KMS-11 (cell line): ENCODE data around the gene SEMA5A.

Experiments used
- H2AFZ ChIP-seq: fragments of 200-600 bp; sonication (generic); 2 replicates; pipeline ENCODE4 v1.6.1; 2016; ENCODE audit warnings: antibody characterized with exemption, mixed run types, low read depth
- H3K27ac ChIP-seq: fragments of 200-600 bp; sonication (generic); 2 replicates; pipeline ENCODE4 v1.6.1; 2016; ENCODE audit warnings: mild to moderate bottlenecking, mixed run types
- H3K27me3 ChIP-seq: fragments of 200-600 bp; sonication (generic); 2 replicates; pipeline ENCODE4 v1.6.1; 2017; ENCODE audit warnings: mild to moderate bottlenecking, low read depth, mixed run types, moderate library complexity; ENCODE audit not compliant: insufficient read depth
- H3K36me3 ChIP-seq: fragments of 200-600 bp; sonication (generic); 2 replicates; pipeline ENCODE4 v1.6.1; 2017; ENCODE audit warnings: mild to moderate bottlenecking, mixed run types; ENCODE audit not compliant: insufficient read depth
- H3K4me1 ChIP-seq: fragments of 200-600 bp; sonication (generic); 2 replicates; pipeline ENCODE4 v1.6.1; 2016; ENCODE audit warnings: mild to moderate bottlenecking, low read depth, mixed run types; ENCODE audit not compliant: poor library complexity, severe bottlenecking
- H3K4me2 ChIP-seq: fragments of 200-600 bp; sonication (generic); 2 replicates; pipeline ENCODE4 v1.7.0; 2016; ENCODE audit warnings: mild to moderate bottlenecking, mixed run types
- H3K4me3 ChIP-seq: fragments of 200-600 bp; sonication (generic); IDR thresholded peaks from 2 replicates; pipeline ENCODE4 v1.6.1; 2017; ENCODE audit warnings: low read depth, low read length, mixed read lengths; ENCODE audit not compliant: insufficient read depth
- H3K79me2 ChIP-seq: fragments of 200-600 bp; sonication (generic); 2 replicates; pipeline ENCODE4 v1.6.1; 2016; ENCODE audit warnings: low read depth, mixed run types; ENCODE audit not compliant: insufficient read depth
- H3K9ac ChIP-seq: fragments of 200-600 bp; sonication (generic); 2 replicates; pipeline ENCODE4 v1.6.1; 2016; ENCODE audit warnings: mild to moderate bottlenecking, mixed run types
- H4K20me1 ChIP-seq: fragments of 200-600 bp; sonication (generic); 2 replicates; pipeline ENCODE4 v1.6.1; 2016; ENCODE audit warnings: mild to moderate bottlenecking, mixed run types; ENCODE audit not compliant: insufficient read depth
- TF ChIP-seq, protein P1 (sequence below): fragments of 200-600 bp; sonication (generic); conservative IDR thresholded peaks from 2 replicates; pipeline ENCODE4 v1.6.1; 2017; ENCODE audit warnings: low read depth, mild to moderate bottlenecking, antibody characterized with exemption, low read length, moderate library complexity, mixed read lengths

The SEMA5A gene

DNA sequence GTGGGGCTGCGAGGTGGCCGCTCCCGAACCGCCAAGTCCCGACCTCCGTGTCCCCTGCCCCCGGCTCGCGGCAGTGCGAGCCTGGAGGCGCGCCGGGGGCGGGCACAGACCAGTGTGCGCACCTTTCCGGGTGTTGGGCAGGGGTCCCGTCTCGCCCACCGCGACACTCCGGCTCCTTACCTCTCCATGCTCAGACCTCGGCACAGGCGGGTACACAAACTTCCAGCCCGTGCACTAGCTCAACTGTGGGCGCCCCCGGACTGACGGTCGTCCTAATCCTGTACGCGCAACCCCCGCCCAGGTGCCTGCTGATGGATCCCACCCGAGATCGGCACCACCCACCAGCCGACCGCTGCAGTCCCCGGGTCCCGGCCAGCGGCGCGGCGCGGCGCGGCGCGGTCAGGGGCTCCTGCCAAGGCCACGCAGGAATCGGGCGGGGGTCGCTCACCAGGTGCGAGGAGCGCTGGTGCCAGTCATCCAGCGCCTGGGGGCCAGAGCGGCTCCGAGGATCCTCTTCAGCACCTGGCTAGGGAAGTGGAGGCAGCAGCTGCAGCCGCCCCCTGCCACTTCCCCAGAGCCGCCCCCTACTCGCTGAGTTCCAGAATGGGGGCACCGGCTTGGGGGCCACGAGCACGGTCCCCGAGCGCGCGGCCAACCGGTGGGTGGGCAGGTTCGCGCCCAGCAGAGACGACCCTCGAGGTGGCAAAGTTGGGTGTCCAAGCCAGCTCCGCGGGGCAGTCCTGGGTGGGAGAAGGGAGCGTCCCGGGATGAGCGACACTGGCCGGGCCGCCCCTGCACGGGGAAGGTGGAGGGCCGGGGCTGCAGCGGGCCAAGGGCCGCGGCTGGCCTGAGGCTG is 511 bp downstream of the SEMA5A start:
- no peak overlapping the region for H3K27ac ChIP-seq
- no peak overlapping the region for H3K4me3 ChIP-seq
- no peak overlapping the region for H3K9ac ChIP-seq
- H2AFZ ChIP-seq, result peak overlapping the region; percentile 90
- H3K79me2 ChIP-seq, result no peaks in the 10 kb centered on the region
- TF ChIP-seq, protein P1, sequence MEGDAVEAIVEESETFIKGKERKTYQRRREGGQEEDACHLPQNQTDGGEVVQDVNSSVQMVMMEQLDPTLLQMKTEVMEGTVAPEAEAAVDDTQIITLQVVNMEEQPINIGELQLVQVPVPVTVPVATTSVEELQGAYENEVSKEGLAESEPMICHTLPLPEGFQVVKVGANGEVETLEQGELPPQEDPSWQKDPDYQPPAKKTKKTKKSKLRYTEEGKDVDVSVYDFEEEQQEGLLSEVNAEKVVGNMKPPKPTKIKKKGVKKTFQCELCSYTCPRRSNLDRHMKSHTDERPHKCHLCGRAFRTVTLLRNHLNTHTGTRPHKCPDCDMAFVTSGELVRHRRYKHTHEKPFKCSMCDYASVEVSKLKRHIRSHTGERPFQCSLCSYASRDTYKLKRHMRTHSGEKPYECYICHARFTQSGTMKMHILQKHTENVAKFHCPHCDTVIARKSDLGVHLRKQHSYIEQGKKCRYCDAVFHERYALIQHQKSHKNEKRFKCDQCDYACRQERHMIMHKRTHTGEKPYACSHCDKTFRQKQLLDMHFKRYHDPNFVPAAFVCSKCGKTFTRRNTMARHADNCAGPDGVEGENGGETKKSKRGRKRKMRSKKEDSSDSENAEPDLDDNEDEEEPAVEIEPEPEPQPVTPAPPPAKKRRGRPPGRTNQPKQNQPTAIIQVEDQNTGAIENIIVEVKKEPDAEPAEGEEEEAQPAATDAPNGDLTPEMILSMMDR, result no peak
- H3K4me1 ChIP-seq, result peaks cover 9% of the 10 kb centered on the region
- H3K4me2 ChIP-seq, result peak overlapping the region; percentile 99
- no peaks in the 10 kb centered on the region for H4K20me1 ChIP-seq
- H3K27me3 ChIP-seq, result no peaks in the 10 kb centered on the region
- H3K36me3 ChIP-seq, result no peaks in the 10 kb centered on the region

DNA sequence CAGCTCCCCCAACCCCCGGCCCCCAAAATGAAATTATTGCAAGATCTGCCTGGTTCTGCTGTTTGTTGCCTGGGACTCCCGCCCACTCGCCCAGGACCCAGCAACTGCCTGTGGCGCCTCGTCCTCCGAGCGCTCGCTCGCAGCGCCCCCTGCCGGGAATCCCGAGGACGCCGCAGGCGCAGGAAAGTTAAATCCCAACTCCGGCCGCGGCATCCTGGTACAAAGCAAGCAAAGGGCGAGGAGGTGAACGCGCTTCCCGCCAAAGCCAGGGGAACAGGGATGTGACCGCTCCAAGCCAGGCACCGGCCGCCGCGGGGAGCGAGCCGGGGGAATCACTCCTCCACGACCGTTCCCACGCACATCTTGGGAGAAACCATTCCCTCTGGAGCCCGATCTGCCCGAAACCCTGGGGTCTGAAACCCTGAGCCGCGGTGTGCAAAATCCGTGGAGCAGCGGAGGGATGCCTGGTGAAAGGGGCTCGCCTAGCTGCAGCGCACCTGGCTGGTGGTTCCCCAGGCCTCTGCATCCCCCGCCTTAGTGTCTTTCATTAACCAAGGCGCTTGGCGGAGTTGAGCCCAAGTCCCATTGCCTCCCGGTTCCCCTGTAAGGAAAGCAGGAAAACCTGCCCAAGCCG is 1.3 kb downstream of the SEMA5A start:
- TF ChIP-seq, protein P1, result peak; percentile 97
- H3K79me2 ChIP-seq, result no peaks in the 10 kb centered on the region
- H4K20me1 ChIP-seq, result no peaks in the 10 kb centered on the region
- H3K9ac ChIP-seq, result no peak overlapping the region
- H3K4me2 ChIP-seq, result peak overlapping the region; percentile 99
- H3K27ac ChIP-seq, result no peak overlapping the region
- no peaks in the 10 kb centered on the region for H3K36me3 ChIP-seq
- H3K4me1 ChIP-seq, result peaks cover 9% of the 10 kb centered on the region
- H3K27me3 ChIP-seq, result no peaks in the 10 kb centered on the region
- no peak overlapping the region for H3K4me3 ChIP-seq
- H2AFZ ChIP-seq, result peak overlapping the region; percentile 90

DNA sequence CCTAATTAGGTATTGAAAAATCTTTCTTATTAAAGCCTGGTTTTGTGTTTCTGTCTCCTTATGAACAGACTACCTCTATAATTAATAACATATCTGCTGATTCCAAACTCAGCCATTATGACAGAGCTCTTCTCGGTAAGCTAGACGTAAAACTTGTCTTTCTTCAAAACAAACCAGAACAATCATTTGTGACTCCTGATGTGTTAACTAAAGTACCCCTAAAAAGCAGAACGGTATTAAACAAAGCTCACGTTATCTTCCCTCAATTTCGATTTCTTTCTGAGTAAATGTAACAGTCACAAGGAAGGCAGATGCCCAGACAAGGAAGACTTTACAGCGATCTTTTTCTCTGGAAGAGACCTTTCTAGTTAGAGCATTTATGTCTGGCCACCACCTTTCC is 1.8 kb downstream of the SEMA5A start:
- Histone ChIP-seq H2AFZ (peak overlapping the region; percentile 90; the same call in 1 of the 2 replicates), H3K36me3 (no peaks in the 10 kb centered on the region), H3K79me2 (no peaks in the 10 kb centered on the region), H4K20me1 (no peaks in the 10 kb centered on the region), H3K4me1 (peaks cover 9% of the 10 kb centered on the region), H3K27me3 (no peaks in the 10 kb centered on the region), H3K4me2 (peak overlapping the region; percentile 99), H3K4me3 (no peak overlapping the region), H3K9ac (no peak overlapping the region), H3K27ac (no peak overlapping the region)
- TF ChIP-seq, protein P1, result no peak

DNA sequence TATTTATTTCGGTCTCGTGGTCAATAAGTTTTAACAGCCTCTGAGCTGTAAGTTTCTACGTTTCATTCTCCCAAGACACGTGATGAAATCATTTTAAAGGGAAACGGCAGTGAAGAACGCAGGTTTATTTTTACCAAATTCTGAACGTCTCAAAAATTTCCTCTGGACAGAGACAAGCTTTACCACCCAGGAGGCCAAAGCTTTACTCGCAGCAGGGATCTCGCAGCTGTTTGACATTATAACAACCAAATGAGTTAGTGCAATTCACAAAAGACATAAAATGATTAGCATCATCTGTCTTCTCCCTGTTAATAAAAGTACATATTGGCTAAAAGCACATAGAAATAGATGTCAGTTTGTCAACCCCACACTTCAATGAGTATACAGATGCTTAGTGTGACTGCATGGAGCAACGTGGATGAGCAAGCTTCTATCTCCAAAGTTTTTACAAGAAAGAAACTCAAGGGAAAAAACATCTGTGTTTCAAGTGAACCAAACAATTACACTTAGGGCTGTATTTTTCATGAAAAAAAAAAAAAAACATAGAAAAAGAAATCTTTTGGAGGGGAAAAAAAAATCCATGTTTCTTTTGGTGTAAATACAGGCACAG is 2.5 kb downstream of the SEMA5A start:
- H3K36me3 ChIP-seq, result no peaks in the 10 kb centered on the region
- H3K4me1 ChIP-seq, result peaks cover 10% of the 10 kb centered on the region
- H3K4me2 ChIP-seq, result no peak overlapping the region
- no peak overlapping the region for H3K9ac ChIP-seq
- no peak overlapping the region for H3K27ac ChIP-seq
- TF ChIP-seq, protein P1, result no peak
- no peaks in the 10 kb centered on the region for H3K79me2 ChIP-seq
- no peaks in the 10 kb centered on the region for H4K20me1 ChIP-seq
- no peak overlapping the region for H2AFZ ChIP-seq
- H3K4me3 ChIP-seq, result no peak overlapping the region
- H3K27me3 ChIP-seq, result no peaks in the 10 kb centered on the region
